ENCODE measurements around the gene ELMO1. TPM values are rescaled to one million over a fixed set of nuclear protein-coding genes. Genes with fewer than 3 reads are reported as not detected.
A peak's percentile ranks its signal among the peaks of the same experiment; 100 is the strongest.

The ELMO1 gene
- total and polyA plus RNA-seq, 2 of the 13 experiments (the other 11 are each of a cell fraction or from before 2014, with no cell fraction given), result 0.11 to 0.17 TPM

DNA sequence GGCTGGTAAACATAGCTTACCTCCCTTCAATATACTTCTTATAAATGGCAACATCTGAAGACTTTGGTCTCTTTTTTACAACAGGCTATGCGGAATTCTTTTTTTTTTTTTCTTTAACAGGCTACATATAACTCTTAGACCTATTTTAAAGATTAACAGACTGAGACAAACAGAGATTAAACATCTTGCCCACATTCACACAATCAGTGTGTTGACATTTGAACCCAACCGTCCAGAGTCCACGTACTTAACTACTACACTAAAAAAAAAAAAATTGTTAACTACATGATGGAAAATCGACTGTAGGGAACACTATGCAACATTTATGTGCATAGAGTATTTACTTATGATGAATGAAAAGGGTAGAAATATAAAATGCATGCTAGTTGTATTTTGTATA is 298.5 kb downstream of the ELMO1 start (continued):
- TF ChIP-seq, protein P1, sequence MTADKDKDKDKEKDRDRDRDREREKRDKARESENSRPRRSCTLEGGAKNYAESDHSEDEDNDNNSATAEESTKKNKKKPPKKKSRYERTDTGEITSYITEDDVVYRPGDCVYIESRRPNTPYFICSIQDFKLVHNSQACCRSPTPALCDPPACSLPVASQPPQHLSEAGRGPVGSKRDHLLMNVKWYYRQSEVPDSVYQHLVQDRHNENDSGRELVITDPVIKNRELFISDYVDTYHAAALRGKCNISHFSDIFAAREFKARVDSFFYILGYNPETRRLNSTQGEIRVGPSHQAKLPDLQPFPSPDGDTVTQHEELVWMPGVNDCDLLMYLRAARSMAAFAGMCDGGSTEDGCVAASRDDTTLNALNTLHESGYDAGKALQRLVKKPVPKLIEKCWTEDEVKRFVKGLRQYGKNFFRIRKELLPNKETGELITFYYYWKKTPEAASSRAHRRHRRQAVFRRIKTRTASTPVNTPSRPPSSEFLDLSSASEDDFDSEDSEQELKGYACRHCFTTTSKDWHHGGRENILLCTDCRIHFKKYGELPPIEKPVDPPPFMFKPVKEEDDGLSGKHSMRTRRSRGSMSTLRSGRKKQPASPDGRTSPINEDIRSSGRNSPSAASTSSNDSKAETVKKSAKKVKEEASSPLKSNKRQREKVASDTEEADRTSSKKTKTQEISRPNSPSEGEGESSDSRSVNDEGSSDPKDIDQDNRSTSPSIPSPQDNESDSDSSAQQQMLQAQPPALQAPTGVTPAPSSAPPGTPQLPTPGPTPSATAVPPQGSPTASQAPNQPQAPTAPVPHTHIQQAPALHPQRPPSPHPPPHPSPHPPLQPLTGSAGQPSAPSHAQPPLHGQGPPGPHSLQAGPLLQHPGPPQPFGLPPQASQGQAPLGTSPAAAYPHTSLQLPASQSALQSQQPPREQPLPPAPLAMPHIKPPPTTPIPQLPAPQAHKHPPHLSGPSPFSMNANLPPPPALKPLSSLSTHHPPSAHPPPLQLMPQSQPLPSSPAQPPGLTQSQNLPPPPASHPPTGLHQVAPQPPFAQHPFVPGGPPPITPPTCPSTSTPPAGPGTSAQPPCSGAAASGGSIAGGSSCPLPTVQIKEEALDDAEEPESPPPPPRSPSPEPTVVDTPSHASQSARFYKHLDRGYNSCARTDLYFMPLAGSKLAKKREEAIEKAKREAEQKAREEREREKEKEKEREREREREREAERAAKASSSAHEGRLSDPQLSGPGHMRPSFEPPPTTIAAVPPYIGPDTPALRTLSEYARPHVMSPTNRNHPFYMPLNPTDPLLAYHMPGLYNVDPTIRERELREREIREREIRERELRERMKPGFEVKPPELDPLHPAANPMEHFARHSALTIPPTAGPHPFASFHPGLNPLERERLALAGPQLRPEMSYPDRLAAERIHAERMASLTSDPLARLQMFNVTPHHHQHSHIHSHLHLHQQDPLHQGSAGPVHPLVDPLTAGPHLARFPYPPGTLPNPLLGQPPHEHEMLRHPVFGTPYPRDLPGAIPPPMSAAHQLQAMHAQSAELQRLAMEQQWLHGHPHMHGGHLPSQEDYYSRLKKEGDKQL (CRISPR knock-in tag; IDR thresholded peaks at IDR 0.05; ENCODE audit: low read depth), result no peak
- TF ChIP-seq, protein P2, sequence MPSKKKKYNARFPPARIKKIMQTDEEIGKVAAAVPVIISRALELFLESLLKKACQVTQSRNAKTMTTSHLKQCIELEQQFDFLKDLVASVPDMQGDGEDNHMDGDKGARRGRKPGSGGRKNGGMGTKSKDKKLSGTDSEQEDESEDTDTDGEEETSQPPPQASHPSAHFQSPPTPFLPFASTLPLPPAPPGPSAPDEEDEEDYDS (CRISPR knock-in tag; IDR thresholded peaks at IDR 0.05), result no peak
- no peak for TF ChIP-seq ZNF441 (CRISPR knock-in tag; IDR thresholded peaks at IDR 0.05; ENCODE audit: borderline replicate concordance)
- TF ChIP-seq ZNF225 (CRISPR knock-in tag; IDR thresholded peaks at IDR 0.05), result no peak
- no peak for TF ChIP-seq ZNF274 (CRISPR knock-in tag; IDR thresholded peaks at IDR 0.05)
- TF ChIP-seq JUND (CRISPR knock-in tag; IDR thresholded peaks at IDR 0.05), result no peak
- no peak for TF ChIP-seq SOX13 (IDR thresholded peaks at IDR 0.05)
- TF ChIP-seq SOX13 (CRISPR knock-in tag; conservative IDR thresholded peaks at IDR 0.05 in 1 of 2, IDR thresholded peaks at IDR 0.05 in 1 of 2), result peak in 1 of 2 experiments; percentile 65; a peak in 2 of 4 replicates
- TF ChIP-seq CBX2 (IDR thresholded peaks at IDR 0.05; ENCODE audit: low read depth, low read length), result no peak
- no peak for TF ChIP-seq CBX2 (CRISPR knock-in tag; IDR thresholded peaks at IDR 0.05; ENCODE audit: low read depth)
- TF ChIP-seq ZMAT3 (CRISPR knock-in tag; conservative IDR thresholded peaks at IDR 0.05), result no peak
- TF ChIP-seq ELF3 (CRISPR knock-in tag; IDR thresholded peaks at IDR 0.05), result no peak
- no peak for TF ChIP-seq ZNF616 (CRISPR knock-in tag; IDR thresholded peaks at IDR 0.05; ENCODE audit: low read depth)
- TF ChIP-seq ZNF766 (CRISPR knock-in tag; IDR thresholded peaks at IDR 0.05; ENCODE audit: borderline replicate concordance), result no peak
- no peak for TF ChIP-seq ZNF678 (CRISPR knock-in tag; IDR thresholded peaks at IDR 0.05)
- TF ChIP-seq ZNF776 (CRISPR knock-in tag; IDR thresholded peaks at IDR 0.05), result no peak
- no peak for TF ChIP-seq DNMT3B (CRISPR knock-in tag; conservative IDR thresholded peaks at IDR 0.05)
- peak; percentile 82 for TF ChIP-seq RCOR2 (CRISPR knock-in tag; IDR thresholded peaks at IDR 0.05)
- TF ChIP-seq, protein P3, sequence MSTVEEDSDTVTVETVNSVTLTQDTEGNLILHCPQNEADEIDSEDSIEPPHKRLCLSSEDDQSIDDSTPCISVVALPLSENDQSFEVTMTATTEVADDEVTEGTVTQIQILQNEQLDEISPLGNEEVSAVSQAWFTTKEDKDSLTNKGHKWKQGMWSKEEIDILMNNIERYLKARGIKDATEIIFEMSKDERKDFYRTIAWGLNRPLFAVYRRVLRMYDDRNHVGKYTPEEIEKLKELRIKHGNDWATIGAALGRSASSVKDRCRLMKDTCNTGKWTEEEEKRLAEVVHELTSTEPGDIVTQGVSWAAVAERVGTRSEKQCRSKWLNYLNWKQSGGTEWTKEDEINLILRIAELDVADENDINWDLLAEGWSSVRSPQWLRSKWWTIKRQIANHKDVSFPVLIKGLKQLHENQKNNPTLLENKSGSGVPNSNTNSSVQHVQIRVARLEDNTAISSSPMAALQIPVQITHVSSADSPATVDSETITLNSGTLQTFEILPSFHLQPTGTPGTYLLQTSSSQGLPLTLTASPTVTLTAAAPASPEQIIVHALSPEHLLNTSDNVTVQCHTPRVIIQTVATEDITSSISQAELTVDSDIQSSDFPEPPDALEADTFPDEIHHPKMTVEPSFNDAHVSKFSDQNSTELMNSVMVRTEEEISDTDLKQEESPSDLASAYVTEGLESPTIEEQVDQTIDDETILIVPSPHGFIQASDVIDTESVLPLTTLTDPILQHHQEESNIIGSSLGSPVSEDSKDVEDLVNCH (CRISPR knock-in tag; IDR thresholded peaks at IDR 0.05), result no peak
- TF ChIP-seq ZNF432 (CRISPR knock-in tag; IDR thresholded peaks at IDR 0.05; ENCODE audit: borderline replicate concordance), result no peak
- no peak for TF ChIP-seq ZNF446 (CRISPR knock-in tag; IDR thresholded peaks at IDR 0.05)
- TF ChIP-seq ATAD3A (CRISPR knock-in tag; IDR thresholded peaks at IDR 0.05), result no peak
- no peak for TF ChIP-seq ZNF180 (CRISPR knock-in tag; IDR thresholded peaks at IDR 0.05; ENCODE audit: borderline replicate concordance, low read depth)
- TF ChIP-seq TARDBP (CRISPR knock-in tag; IDR thresholded peaks at IDR 0.05), result no peak
- TF ChIP-seq LCORL (IDR thresholded peaks at IDR 0.05), result no peak
- no peak for TF ChIP-seq LCORL (CRISPR knock-in tag; IDR thresholded peaks at IDR 0.05)
- TF ChIP-seq ZNF564 (CRISPR knock-in tag; IDR thresholded peaks at IDR 0.05), result no peak

Data from HepG2 (cell line).